Measurements from ENCODE around the gene KIAA1217. TPM values are rescaled to one million over a fixed set of nuclear protein-coding genes. Genes with fewer than 3 reads are reported as not detected.

KIAA1217 gene
- total and polyA plus RNA-seq, 2 of the 8 experiments (the other 6 are each of a cell fraction or from before 2014, with no cell fraction given): 4.5 to 15.6 TPM

GRCh38 chr10:24488631-24489030, 279.7 kb downstream of the KIAA1217 start:
- H3K4me2 ChIP-seq (ENCODE audit: insufficient read depth in 1 of 2, low read depth in 2 of 2, low read length in 2 of 2): no peak overlapping the region
- TF ChIP-seq ATF3 (IDR thresholded peaks at IDR 0.05; ENCODE audit: insufficient read depth, low read depth, low read length): no peak
- no peak for TF ChIP-seq HDAC6 (IDR thresholded peaks at IDR 0.05; ENCODE audit: low read depth, low read length)
- no peak for TF ChIP-seq SUZ12 (IDR thresholded peaks at IDR 0.05; ENCODE audit: low read length)
- TF ChIP-seq ZNF274 (IDR thresholded peaks at IDR 0.05; ENCODE audit: borderline replicate concordance, extremely low read depth, low read length): no peak
- TF ChIP-seq CBX5 (IDR thresholded peaks at IDR 0.05; ENCODE audit: low read depth, low read length): no peak
- no peak for TF ChIP-seq SP2 (IDR thresholded peaks at IDR 0.05; ENCODE audit: low read length)
- TF ChIP-seq SRF (IDR thresholded peaks at IDR 0.05; ENCODE audit: low read depth, low read length): no peak
- no peak for TF ChIP-seq CEBPB (IDR thresholded peaks at IDR 0.05; ENCODE audit: low read depth, low read length)
- no peak for TF ChIP-seq TCF12 (IDR thresholded peaks at IDR 0.05; ENCODE audit: low read depth, low read length)
- TF ChIP-seq POLR2A (IDR thresholded peaks at IDR 0.05; ENCODE audit: control extremely low read depth in 1 of 2, low read depth in 2 of 2, low read length in 2 of 2): no peak
- TF ChIP-seq MAFK (IDR thresholded peaks at IDR 0.05; ENCODE audit: low read depth, low read length): no peak
- TF ChIP-seq POU5F1 (IDR thresholded peaks at IDR 0.05; ENCODE audit: low read depth, low read length): no peak

More at GRCh38 chr10:24488631-24489030, 279.7 kb downstream of the KIAA1217 start:
- no peak overlapping the region for H2BK120ac ChIP-seq (replicated peaks; ENCODE audit: low read depth, low read length)
- H2BK12ac ChIP-seq (ENCODE audit: low read depth, low read length): no peak overlapping the region
- no peak overlapping the region for H3K27ac ChIP-seq (ENCODE audit: low read depth, low read length)
- no peak overlapping the region for H3K23ac ChIP-seq (ENCODE audit: insufficient read length)
- no peak overlapping the region for H4K5ac ChIP-seq (ENCODE audit: insufficient read length, low read depth, low read length)
- H4K91ac ChIP-seq (replicated peaks; ENCODE audit: insufficient read length, low read length): no peak overlapping the region
- no peaks in the 10 kb centered on the region for H3K9me3 ChIP-seq (ENCODE audit: insufficient read depth in 2 of 2, low read depth in 1 of 2, low read length in 1 of 2)
- H2AFZ ChIP-seq (ENCODE audit: low read length): no peak overlapping the region
- no peak overlapping the region for H3K4me3 ChIP-seq (ENCODE audit: extremely low read depth in 1 of 4, insufficient read depth in 2 of 4, low read depth in 3 of 4, low read length in 4 of 4)
- no peak overlapping the region for H2BK20ac ChIP-seq (ENCODE audit: low read length)
- no peak for FAIRE-seq
- no peak overlapping the region for H3K4ac ChIP-seq (replicated peaks; ENCODE audit: insufficient read length, low read depth, low read length)
- no peaks in the 10 kb centered on the region for H3K36me3 ChIP-seq (ENCODE audit: control insufficient read depth in 2 of 4, insufficient read depth in 4 of 4, low read length in 3 of 4)
- DNase-seq (ENCODE audit: low read depth in 1 of 2, low spot score in 2 of 2): no peak
- H2BK15ac ChIP-seq (ENCODE audit: low read length): no peak overlapping the region
- no peak overlapping the region for H3K18ac ChIP-seq (ENCODE audit: extremely low read depth, low read length)
- ChIA-PET CTCF (ENCODE audit: partially characterized antibody) (interaction anchor here (1.1 to 1.2 kb wide), 3 partner anchors 12 to 111 kb away, joined by 3 to 4 read pairs (median 3); no protein-coding TSS in a partner anchor), POLR2A (ENCODE audit: partially characterized antibody) (no interaction called here)
- H2AK5ac ChIP-seq (ENCODE audit: low read depth, low read length): no peak overlapping the region
- 79% methylated on average over 5 of the region's 5 CpGs; no CpG with 5 or more reads in 1 of the 2 experiments for WGBS, 2 experiments (ENCODE audit: extremely low coverage in 1 of 2, insufficient coverage in 1 of 2, insufficient read length in 1 of 2, insufficient replicate concordance in 2 of 2, low coverage in 1 of 2, low lambda C conversion rate in 2 of 2, missing lambda C conversion rate in 1 of 2)
- H3K4me1 ChIP-seq (replicated peaks in 1 of 4; ENCODE audit: control insufficient read depth in 3 of 4, insufficient read depth in 4 of 4, low read length in 3 of 4): peaks cover 0 to 3% (median 2%) of the 10 kb centered on the region in 4 experiments; a peak in 3 of 7 replicates
- no peaks in the 10 kb centered on the region; a peak in 1 of 7 replicates for H3K27me3 ChIP-seq (replicated peaks in 1 of 4; ENCODE audit: control insufficient read depth in 3 of 4, extremely low read depth in 1 of 4, insufficient read depth in 3 of 4, low read length in 3 of 4)
- no peak overlapping the region for H4K8ac ChIP-seq (ENCODE audit: extremely low read depth, insufficient read depth, low read length)
- no peaks in the 10 kb centered on the region for H3K79me2 ChIP-seq (ENCODE audit: control insufficient read depth in 1 of 2, insufficient read depth in 2 of 2, low read length in 2 of 2)
- no peak overlapping the region for H3K14ac ChIP-seq (ENCODE audit: insufficient read length)
- no peak overlapping the region for H2BK5ac ChIP-seq (ENCODE audit: low read depth, low read length)
- no peak overlapping the region for H3K9ac ChIP-seq (replicated peaks in 1 of 4; ENCODE audit: extremely low read depth in 1 of 4, low read depth in 3 of 4, low read length in 3 of 4)
- no peaks in the 10 kb centered on the region for H3K23me2 ChIP-seq (ENCODE audit: low read depth, low read length)
- no peaks in the 10 kb centered on the region for H4K20me1 ChIP-seq (replicated peaks in 1 of 2; ENCODE audit: control insufficient read depth in 1 of 2, insufficient read depth in 2 of 2, low read length in 2 of 2)
- H3K79me1 ChIP-seq (ENCODE audit: low read depth, low read length): no peaks in the 10 kb centered on the region
- no peak overlapping the region for H3K56ac ChIP-seq (replicated peaks; ENCODE audit: insufficient read length, low read depth, low read length)

Measured in H1 (cell line).